GM21367 (cell line): Measurements from ENCODE around the gene CFAP299.

Experiments used
- ATAC-seq: cut with Tn5 transposase; IDR thresholded peaks from one replicate; pipeline ENCODE4 v1.9.1; 2021; ENCODE audit not compliant: unreplicated experiment

Gene CFAP299

GRCh38 chr4:80495865-80496264 lies 160.3 kb downstream of the CFAP299 start:
- ATAC-seq = no peak

- no peak for ATAC-seq
Measured at GRCh38 chr4:80498725-80499124, 163.2 kb downstream of the CFAP299 start.

- ATAC-seq = no peak
Measured at GRCh38 chr4:80500613-80501012, 165.1 kb downstream of the CFAP299 start.

GRCh38 chr4:80507077-80507476 lies 171.5 kb downstream of the CFAP299 start:
- ATAC-seq = no peak

GRCh38 chr4:80507507-80507906 lies 172.0 kb downstream of the CFAP299 start:
- ATAC-seq = peak; percentile 90

- ATAC-seq = no peak
Measured at GRCh38 chr4:80515496-80515895, 180.0 kb downstream of the CFAP299 start.

GRCh38 chr4:80521438-80521837 lies 185.9 kb downstream of the CFAP299 start:
- no peak for ATAC-seq

- ATAC-seq = no peak
Measured at GRCh38 chr4:80526697-80527096, 191.2 kb downstream of the CFAP299 start.

GRCh38 chr4:80529026-80529425 lies 193.5 kb downstream of the CFAP299 start:
- no peak for ATAC-seq

GRCh38 chr4:80532674-80533333 lies 197.3 kb downstream of the CFAP299 start:
- ATAC-seq = no peak

- no peak for ATAC-seq
Measured at GRCh38 chr4:80535551-80535950, 200.0 kb downstream of the CFAP299 start.

- ATAC-seq = no peak
Measured at GRCh38 chr4:80538276-80538926, 202.9 kb downstream of the CFAP299 start.

- no peak for ATAC-seq
Measured at GRCh38 chr4:80539190-80539589, 203.7 kb downstream of the CFAP299 start.

- no peak for ATAC-seq
Measured at GRCh38 chr4:80540349-80540748, 204.8 kb downstream of the CFAP299 start.

GRCh38 chr4:80540785-80541469 lies 205.4 kb downstream of the CFAP299 start:
- ATAC-seq = peak; percentile 91

- ATAC-seq = no peak
Measured at GRCh38 chr4:80542747-80543146, 207.2 kb downstream of the CFAP299 start.

- ATAC-seq = no peak
Measured at GRCh38 chr4:80560337-80560736, 224.8 kb downstream of the CFAP299 start.

GRCh38 chr4:80566203-80566872 lies 230.8 kb downstream of the CFAP299 start:
- no peak for ATAC-seq

- ATAC-seq = no peak
Measured at GRCh38 chr4:80568891-80569290, 233.4 kb downstream of the CFAP299 start.

- ATAC-seq = no peak
Measured at GRCh38 chr4:80576796-80577195, 241.3 kb downstream of the CFAP299 start.

GRCh38 chr4:80578001-80578400 lies 242.5 kb downstream of the CFAP299 start:
- ATAC-seq = no peak

- no peak for ATAC-seq
Measured at GRCh38 chr4:80585542-80585941, 250.0 kb downstream of the CFAP299 start.
